HepG2 (cell line): ENCODE results near the gene IL1R1. TPM values are rescaled to one million over a fixed set of nuclear protein-coding genes. Genes with fewer than 3 reads are reported as not detected.
A peak's percentile ranks its signal among the peaks of the same experiment; 100 is the strongest.

Source experiments
- GATAD1 ChIP-seq: IDR thresholded peaks from 2 replicates; pipeline ENCODE4 v1.6.1; 2016; ENCODE audit warnings: missing genetic modification reagents, missing compliant biosample characterization
- NFE2L2 ChIP-seq: fragments of 150-350 bp; IDR thresholded peaks from 2 replicates; pipeline ENCODE4 v1.6.1; 2014; ENCODE audit warnings: low read length
- RNF2 ChIP-seq: fragments of 450-650 bp; conservative IDR thresholded peaks from 2 replicates; pipeline ENCODE4 v1.6.1; 2016; ENCODE audit warnings: low read depth
- SMYD3 ChIP-seq: sonication (generic); formaldehyde crosslinking; IDR thresholded peaks from 2 replicates; pipeline ENCODE4 v1.8.1; 2023; ENCODE audit warnings: mild to moderate bottlenecking, missing genetic modification reagents
- SNAPC2 ChIP-seq: sonication (generic); formaldehyde crosslinking; IDR thresholded peaks from 2 replicates; pipeline ENCODE4 v1.8.1; 2022; ENCODE audit warnings: mild to moderate bottlenecking, missing genetic modification reagents
- SUZ12 ChIP-seq: fragments of 150-350 bp; IDR thresholded peaks from 2 replicates; pipeline ENCODE4 v1.6.1; 2014; ENCODE audit warnings: low read depth, low read length
- ZNF354B ChIP-seq: sonication (generic); formaldehyde crosslinking; IDR thresholded peaks from 2 replicates; pipeline ENCODE4 v1.8.0; 2022; ENCODE audit warnings: mild to moderate bottlenecking, missing genetic modification reagents
- ZNF382 ChIP-seq: sonication (generic); formaldehyde crosslinking; IDR thresholded peaks from 2 replicates; pipeline ENCODE4 v1.5.0; 2020; ENCODE audit warnings: missing genetic modification reagents, mild to moderate bottlenecking, borderline replicate concordance
- ZNF619 ChIP-seq: sonication (generic); formaldehyde crosslinking; IDR thresholded peaks from 2 replicates; pipeline ENCODE4 v1.4.0; 2020; ENCODE audit warnings: mild to moderate bottlenecking, missing genetic modification reagents
- ZNF710 ChIP-seq: sonication (generic); formaldehyde crosslinking; IDR thresholded peaks from 2 replicates; pipeline ENCODE4 v1.5.0; 2020; ENCODE audit warnings: mild to moderate bottlenecking, missing genetic modification reagents, borderline replicate concordance
- ZNF788 ChIP-seq: sonication (generic); formaldehyde crosslinking; IDR thresholded peaks from 2 replicates; pipeline ENCODE4 v1.5.0; 2020; ENCODE audit warnings: mild to moderate bottlenecking, missing genetic modification reagents, borderline replicate concordance
- ZNF850 ChIP-seq: sonication (generic); formaldehyde crosslinking; conservative IDR thresholded peaks from 2 replicates; pipeline ENCODE4 v1.9.0; 2021; ENCODE audit warnings: mild to moderate bottlenecking, missing genetic modification reagents
- polyA plus RNA-seq, 8 experiments: library from polyadenylated mRNA; depleted of rRNA in 3 of 8; stranded (reverse) in 7 of 8; unstranded in 1 of 8; fragments of >200 nt; fragmentation: Illumina TruSeq in 4 of 8; extraction: Trizol in 4 of 8; gene quantifications; 2 replicates each; pipeline versions ENCODE4 v1.2.1 to v1.2.3, GENCODE V29; 2011 to 2016; ENCODE audit warnings: low read depth in 4 of 8, missing spikeins in 1 of 8, mixed read lengths in 1 of 8; ENCODE audit not compliant: insufficient read depth in 1 of 8
- total RNA-seq, 5 experiments: library from RNA; depleted of rRNA; stranded (reverse); fragments of >200 nt; fragmentation: Illumina TruSeq; extraction: Trizol; gene quantifications; 2 replicates each; pipeline ENCODE4 v1.2.3, GENCODE V29; 2016; ENCODE audit warnings: low read depth in 1 of 5
- TF ChIP-seq, protein P1 (sequence below): sonication (generic); formaldehyde crosslinking; IDR thresholded peaks from 2 replicates; pipeline ENCODE4 v1.4.0; 2020; ENCODE audit warnings: mild to moderate bottlenecking, missing genetic modification reagents, borderline replicate concordance
- TF ChIP-seq, protein P2 (sequence below): sonication (generic); formaldehyde crosslinking; IDR thresholded peaks from 2 replicates; pipeline ENCODE4 v1.9.0; 2021; ENCODE audit warnings: missing genetic modification reagents, borderline replicate concordance
- TF ChIP-seq, protein P3 (sequence below): sonication (generic); formaldehyde crosslinking; IDR thresholded peaks from 2 replicates; pipeline ENCODE4 v1.5.0; 2020; ENCODE audit warnings: missing genetic modification reagents

IL1R1 gene
- total and polyA plus RNA-seq, 2 of the 13 experiments (the other 11 are each of a cell fraction or from before 2014, with no cell fraction given), result 38.0 to 93.1 TPM

- TF ChIP-seq, protein P1, sequence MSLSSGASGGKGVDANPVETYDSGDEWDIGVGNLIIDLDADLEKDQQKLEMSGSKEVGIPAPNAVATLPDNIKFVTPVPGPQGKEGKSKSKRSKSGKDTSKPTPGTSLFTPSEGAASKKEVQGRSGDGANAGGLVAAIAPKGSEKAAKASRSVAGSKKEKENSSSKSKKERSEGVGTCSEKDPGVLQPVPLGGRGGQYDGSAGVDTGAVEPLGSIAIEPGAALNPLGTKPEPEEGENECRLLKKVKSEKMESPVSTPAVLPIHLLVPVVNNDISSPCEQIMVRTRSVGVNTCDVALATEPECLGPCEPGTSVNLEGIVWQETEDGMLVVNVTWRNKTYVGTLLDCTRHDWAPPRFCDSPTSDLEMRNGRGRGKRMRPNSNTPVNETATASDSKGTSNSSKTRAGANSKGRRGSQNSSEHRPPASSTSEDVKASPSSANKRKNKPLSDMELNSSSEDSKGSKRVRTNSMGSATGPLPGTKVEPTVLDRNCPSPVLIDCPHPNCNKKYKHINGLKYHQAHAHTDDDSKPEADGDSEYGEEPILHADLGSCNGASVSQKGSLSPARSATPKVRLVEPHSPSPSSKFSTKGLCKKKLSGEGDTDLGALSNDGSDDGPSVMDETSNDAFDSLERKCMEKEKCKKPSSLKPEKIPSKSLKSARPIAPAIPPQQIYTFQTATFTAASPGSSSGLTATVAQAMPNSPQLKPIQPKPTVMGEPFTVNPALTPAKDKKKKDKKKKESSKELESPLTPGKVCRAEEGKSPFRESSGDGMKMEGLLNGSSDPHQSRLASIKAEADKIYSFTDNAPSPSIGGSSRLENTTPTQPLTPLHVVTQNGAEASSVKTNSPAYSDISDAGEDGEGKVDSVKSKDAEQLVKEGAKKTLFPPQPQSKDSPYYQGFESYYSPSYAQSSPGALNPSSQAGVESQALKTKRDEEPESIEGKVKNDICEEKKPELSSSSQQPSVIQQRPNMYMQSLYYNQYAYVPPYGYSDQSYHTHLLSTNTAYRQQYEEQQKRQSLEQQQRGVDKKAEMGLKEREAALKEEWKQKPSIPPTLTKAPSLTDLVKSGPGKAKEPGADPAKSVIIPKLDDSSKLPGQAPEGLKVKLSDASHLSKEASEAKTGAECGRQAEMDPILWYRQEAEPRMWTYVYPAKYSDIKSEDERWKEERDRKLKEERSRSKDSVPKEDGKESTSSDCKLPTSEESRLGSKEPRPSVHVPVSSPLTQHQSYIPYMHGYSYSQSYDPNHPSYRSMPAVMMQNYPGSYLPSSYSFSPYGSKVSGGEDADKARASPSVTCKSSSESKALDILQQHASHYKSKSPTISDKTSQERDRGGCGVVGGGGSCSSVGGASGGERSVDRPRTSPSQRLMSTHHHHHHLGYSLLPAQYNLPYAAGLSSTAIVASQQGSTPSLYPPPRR (CRISPR knock-in tag), result no peak
- TF ChIP-seq ZNF619 (CRISPR knock-in tag), result no peak
- TF ChIP-seq, protein P2, sequence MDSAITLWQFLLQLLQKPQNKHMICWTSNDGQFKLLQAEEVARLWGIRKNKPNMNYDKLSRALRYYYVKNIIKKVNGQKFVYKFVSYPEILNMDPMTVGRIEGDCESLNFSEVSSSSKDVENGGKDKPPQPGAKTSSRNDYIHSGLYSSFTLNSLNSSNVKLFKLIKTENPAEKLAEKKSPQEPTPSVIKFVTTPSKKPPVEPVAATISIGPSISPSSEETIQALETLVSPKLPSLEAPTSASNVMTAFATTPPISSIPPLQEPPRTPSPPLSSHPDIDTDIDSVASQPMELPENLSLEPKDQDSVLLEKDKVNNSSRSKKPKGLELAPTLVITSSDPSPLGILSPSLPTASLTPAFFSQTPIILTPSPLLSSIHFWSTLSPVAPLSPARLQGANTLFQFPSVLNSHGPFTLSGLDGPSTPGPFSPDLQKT (CRISPR knock-in tag), result no peak
- TF ChIP-seq GATAD1 (CRISPR knock-in tag), result no peak
- TF ChIP-seq SNAPC2 (CRISPR knock-in tag), result no peak
- TF ChIP-seq SUZ12, result no peak
- peak; percentile 70; the same call in 1 of the 2 replicates for TF ChIP-seq RNF2
- TF ChIP-seq ZNF788 (CRISPR knock-in tag), result no peak
- no peak for TF ChIP-seq ZNF710 (CRISPR knock-in tag)
- TF ChIP-seq, protein P3, sequence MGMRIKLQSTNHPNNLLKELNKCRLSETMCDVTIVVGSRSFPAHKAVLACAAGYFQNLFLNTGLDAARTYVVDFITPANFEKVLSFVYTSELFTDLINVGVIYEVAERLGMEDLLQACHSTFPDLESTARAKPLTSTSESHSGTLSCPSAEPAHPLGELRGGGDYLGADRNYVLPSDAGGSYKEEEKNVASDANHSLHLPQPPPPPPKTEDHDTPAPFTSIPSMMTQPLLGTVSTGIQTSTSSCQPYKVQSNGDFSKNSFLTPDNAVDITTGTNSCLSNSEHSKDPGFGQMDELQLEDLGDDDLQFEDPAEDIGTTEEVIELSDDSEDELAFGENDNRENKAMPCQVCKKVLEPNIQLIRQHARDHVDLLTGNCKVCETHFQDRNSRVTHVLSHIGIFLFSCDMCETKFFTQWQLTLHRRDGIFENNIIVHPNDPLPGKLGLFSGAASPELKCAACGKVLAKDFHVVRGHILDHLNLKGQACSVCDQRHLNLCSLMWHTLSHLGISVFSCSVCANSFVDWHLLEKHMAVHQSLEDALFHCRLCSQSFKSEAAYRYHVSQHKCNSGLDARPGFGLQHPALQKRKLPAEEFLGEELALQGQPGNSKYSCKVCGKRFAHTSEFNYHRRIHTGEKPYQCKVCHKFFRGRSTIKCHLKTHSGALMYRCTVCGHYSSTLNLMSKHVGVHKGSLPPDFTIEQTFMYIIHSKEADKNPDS, result no peak
- no peak for TF ChIP-seq ZNF850 (CRISPR knock-in tag)
- peak; percentile 47; the same call in 1 of the 2 replicates for TF ChIP-seq SMYD3 (CRISPR knock-in tag)
- TF ChIP-seq ZNF354B (CRISPR knock-in tag), result no peak
- TF ChIP-seq NFE2L2, result no peak
- no peak for TF ChIP-seq ZNF382 (CRISPR knock-in tag)
Measured at GRCh38 chr2:102190430-102191107, 48.0 kb downstream of the IL1R1 start (continued).
